ENCODE results near the gene CTSW.
A peak's percentile ranks its signal among the peaks of the same experiment; 100 is the strongest.
"Not testable (repeated sequence)": the region's sequence is repeated elsewhere in the genome, so short reads cannot be mapped to it uniquely, and the experiment has no call there.

The CTSW gene

GRCh38 chr11:65886826-65887722, 7.4 kb downstream of the CTSW start:
- no peak for DNase-seq

GRCh38 chr11:65887723-65888162, 8.1 kb downstream of the CTSW start:
- DNase-seq, result no peak

- peak; percentile 95 for DNase-seq
These were observed 8.7 kb downstream of the CTSW start, which contains the start of gene FIBP for GRCh38 chr11:65888163-65888814. FIBP (minus strand) TSS chr11:65888471; CDS start chr11:65888418, 53 bp downstream.

DNA sequence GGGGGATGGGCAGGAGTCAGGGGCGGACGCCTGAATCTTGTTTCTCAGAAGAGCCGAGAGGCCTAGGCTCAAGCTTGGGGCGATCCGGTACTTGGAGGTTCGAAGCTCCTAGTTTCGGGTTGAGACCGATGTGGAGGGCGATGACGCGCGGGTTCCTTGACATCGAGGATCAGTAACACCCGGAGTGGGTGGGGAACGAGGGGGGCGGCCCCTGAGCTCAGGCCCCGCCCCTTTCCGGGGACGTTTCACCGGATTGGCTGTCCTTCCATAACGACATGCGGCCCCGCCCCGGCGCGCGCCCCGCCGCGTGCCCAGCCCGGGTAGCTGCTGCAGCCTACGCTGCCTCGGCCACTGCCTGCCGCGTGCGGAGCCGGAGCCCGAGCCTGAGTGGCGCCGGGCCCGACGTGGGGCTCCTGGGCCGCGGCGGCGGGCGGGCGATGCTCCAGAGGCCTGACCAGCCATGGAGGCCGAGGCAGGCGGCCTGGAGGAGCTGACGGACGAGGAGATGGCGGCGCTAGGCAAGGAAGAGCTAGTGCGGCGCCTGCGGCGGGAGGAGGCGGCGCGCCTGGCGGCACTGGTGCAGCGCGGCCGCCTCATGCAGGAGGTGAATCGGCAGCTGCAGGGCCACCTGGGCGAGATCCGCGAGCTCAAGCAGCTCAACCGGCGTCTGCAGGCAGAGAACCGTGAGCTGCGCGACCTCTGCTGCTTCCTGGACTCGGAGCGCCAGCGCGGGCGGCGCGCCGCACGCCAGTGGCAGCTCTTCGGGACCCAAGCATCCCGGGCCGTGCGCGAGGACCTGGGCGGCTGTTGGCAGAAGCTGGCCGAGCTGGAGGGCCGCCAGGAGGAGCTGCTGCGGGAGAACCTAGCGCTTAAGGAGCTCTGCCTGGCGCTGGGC, 10.9 kb downstream of the CTSW start, which contains the start of gene CCDC85B:
Gene CCDC85B (plus strand): TSS at position 350 of the 895 bp plus-strand sequence. CDS start 111 bp downstream, at position 461.
- peak; percentile 86 for DNase-seq

DNA sequence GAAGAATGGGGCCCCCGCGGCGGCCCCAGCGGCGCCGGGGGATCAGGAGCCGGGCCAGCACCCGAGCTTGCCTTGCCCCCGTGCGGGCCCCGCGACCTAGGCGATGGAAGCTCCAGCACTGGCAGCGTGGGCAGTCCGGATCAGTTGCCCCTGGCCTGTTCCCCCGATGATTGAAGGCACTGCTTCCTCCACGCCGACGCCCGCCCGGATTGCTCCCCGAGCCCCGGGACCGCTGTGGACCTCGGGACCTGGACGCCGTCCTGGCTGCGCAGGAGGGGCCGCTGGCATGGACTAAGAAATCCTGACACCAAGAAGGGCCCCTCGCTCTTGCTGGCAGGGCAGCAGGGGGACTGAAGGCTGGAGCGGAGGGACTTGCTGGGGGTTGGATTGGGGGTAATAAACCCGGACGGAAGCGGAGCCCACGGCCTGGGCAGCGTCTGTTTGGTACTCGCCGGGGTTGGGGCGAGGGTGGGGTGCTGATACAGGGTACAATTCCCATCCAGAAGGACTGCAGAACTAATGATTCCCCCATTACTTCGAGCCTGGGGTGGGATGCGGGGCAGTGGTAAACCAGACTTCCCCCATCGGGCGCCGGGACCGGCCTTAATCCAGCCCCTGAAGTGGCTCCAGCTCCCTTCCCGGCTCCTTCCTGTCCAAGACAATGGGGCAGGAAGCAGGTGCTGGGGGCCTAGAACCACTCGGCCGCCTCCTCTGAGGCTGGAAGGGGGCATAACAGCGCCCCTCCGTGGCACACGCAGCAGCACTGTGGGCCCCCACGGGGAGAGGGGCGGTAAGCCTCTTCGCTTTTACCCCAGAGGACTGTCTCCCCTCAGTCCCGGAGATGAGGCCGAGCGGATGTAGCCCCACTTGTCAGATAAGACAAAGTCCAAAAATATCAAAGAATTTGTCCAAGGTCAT, 11.8 kb downstream of the CTSW start:
- DNase-seq, result no peak

DNA sequence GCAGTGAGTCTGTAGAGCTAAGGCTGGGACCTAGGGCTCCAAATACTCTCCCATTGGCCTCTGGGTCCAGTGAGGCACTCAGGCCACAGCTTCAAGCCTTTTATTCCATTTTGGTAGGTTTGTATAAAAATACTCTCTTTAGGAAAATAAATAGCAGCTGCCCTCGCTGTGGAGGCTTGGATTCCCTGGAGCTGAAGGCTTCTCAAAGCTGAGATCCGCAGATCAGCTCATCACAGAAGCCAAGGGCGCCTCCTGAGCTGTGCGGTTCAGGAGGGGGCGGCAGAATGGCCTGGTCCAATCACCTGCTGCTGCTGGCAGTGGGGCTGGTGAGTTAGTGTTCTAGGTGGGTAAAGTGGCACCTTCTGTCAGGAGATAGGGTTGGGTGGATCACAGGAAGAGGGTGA, 12.5 kb downstream of the CTSW start:
- DNase-seq, result not testable (repeated sequence)

GRCh38 chr11:65892661-65893317, 13.2 kb downstream of the CTSW start:
- DNase-seq, result no peak

- no peak for DNase-seq
These were observed 14.5 kb downstream of the CTSW start for GRCh38 chr11:65894034-65894591.

DNA sequence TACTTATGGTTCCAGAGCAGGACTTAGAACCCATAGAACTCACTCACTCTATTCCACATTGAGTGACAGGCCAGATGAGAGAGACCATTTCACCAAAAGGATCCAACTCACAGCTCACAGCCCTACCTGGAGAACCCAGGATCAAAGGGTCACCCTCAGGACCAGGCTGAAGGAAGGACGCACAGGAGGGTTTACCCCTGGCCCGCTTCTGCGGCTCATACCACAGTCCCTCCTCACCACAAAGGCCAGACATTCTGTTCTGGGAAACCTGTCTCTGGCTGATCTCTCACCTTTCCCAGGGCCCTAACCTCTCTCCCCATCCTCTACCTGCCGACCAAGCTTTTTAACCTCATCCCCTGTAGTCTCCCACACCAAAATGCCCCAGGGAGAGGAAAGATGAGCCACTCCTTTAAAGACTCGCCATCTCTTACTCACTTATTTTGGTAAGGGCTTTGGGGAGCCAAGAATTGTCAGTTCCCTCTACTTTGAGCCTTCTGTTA, 15.9 kb downstream of the CTSW start:
- DNase-seq, result no peak

GRCh38 chr11:65896034-65896999, 16.7 kb downstream of the CTSW start:
- DNase-seq, result no peak

DNA sequence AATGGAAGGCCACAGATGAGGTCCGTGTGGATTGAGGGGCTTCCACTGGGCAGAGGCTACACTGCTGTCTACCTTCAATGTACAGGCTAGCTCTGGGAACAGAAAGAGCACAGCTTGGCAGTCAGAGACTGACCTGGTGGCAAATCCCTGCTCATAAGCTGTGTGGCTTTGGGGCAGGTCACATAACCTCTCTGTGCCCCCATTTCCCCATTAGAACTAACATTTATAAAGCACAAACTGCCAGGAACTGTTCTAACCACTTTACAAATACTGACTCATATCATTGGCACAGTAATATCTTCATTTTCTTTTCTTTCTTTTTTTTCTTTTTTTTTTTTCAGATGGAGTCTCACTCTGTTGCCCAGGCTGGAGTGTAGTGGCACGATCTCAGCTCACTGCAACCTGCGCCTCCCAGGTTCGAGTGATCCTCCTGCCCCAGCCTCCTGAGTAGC, 17.4 kb downstream of the CTSW start:
- no peak for DNase-seq

DNA sequence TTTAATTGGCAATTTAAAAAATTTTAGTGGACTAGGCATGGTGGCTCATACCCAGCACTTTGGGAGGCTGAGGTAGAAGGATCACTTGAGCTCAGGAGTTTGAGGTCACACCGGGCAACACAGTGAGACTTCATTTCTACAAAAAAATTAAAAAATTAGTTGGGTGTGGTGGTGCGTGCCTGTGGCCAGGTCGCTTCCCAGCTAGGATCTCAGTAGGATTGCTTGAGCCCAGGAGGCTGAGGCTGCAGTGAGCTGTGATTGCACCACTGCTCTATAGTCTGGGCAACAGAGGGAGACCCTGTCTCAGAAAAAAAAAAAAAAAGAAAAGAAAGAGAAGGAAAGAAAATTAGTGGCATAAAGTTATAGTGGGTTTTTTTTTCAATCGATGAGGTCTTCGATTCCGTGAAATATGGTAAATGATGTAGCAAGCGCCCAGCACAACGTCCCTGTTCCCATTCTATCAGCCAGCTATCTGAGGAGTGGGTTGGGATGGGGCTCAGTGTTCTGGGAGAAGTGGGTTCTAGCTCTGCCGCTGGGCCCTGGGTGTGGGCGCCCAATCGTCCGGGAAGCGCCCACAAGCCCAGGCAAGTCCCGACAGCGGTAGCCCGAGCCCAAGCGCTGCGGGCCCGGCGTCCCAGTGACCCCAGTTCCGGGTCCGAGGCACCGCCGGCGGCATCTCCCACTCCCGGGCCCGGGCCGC, 19.2 kb downstream of the CTSW start:
- DNase-seq, result no peak

- DNase-seq, result peak; percentile 58
These were observed 19.9 kb downstream of the CTSW start for GRCh38 chr11:65899356-65900124.

DNA sequence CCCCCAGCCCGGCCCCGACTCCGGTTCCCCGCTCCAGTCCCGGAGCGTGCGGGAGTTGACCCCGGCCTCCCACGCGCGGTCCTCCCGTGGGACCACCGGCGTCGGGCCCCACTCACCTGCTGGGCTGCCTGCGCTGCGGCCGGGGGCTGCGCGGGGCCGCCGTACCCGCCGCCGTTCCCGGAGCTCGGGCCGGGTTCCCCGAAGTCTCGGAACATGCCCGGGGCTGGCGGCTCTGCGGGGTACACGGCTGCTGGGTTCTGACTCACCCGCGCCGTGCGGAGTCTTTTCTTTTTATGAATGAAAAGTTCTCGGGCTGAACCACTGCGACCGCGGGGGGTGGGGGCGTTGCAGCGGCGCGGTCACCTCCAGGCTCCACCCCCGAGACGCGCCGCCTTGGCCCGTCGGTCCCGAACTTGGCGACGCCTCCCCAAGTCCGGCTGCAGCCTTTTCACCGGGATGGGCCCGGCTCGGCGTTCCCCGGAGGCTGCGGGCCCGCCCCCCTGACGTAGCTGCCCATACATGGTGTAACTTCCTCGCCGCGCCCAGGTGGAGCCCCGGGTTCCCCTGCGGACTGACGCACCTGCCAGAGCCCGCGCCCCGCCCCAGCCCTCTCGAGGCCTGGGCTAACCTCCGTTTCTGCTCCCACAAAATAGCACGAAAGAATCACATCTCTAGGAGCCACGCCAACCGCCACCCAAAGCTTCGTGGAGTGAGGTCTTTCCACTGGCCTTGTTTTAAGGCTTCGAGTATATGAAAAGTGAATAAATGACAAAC, 20.7 kb downstream of the CTSW start, which contains the start of gene FOSL1:
Gene FOSL1 (minus strand): TSS at position 264 of the 774 bp plus-strand sequence. CDS start 49 bp downstream, at position 215.
- DNase-seq, result peak; percentile 59

- DNase-seq, result no peak
These were observed 21.2 kb downstream of the CTSW start for GRCh38 chr11:65900899-65901180.

GRCh38 chr11:65903068-65903481, 23.4 kb downstream of the CTSW start:
- DNase-seq, result peak; percentile 76

- DNase-seq, result no peak
These were observed 24.1 kb downstream of the CTSW start for GRCh38 chr11:65903715-65904114.
